NT2/D1 (cell line): ENCODE measurements around the gene IMPDH1.

Source experiments
- YY1 ChIP-seq: IDR thresholded peaks from 2 replicates; pipeline ENCODE4 v1.6.1; 2011; ENCODE audit not compliant: insufficient read length, insufficient read depth
- ZNF274 ChIP-seq: IDR thresholded peaks from 2 replicates; pipeline ENCODE4 v1.6.1; 2011; ENCODE audit warnings: mild to moderate bottlenecking, low read depth, low read length

GRCh38 chr7:128359336-128359735, 50.4 kb downstream of the IMPDH1 start:
- TF ChIP-seq YY1 = no peak
- no peak for TF ChIP-seq ZNF274
